Activated CD8-positive, alpha-beta memory T cell treated with anti-CD3 and anti-CD28 coated beads, Interleukin-2, amount 50 U/mL, for 48 hours (primary cell): ENCODE results near the gene HSH2D.

Experiments used
- DNase-seq: peaks from one replicate; pipeline ENCODE4 v3.0.0-alpha.2; 2020

The HSH2D gene

GRCh38 chr19:16197622-16198369 is 54.3 kb downstream of the HSH2D start, which contains the start of gene AP1M1:
Gene AP1M1 (plus strand): TSS chr19:16197911. CDS start chr19:16198027, 116 bp downstream.
- peak; percentile 99 for DNase-seq

- DNase-seq: no peak
Measured at GRCh38 chr19:16198370-16198651, 54.8 kb downstream of the HSH2D start.

DNA sequence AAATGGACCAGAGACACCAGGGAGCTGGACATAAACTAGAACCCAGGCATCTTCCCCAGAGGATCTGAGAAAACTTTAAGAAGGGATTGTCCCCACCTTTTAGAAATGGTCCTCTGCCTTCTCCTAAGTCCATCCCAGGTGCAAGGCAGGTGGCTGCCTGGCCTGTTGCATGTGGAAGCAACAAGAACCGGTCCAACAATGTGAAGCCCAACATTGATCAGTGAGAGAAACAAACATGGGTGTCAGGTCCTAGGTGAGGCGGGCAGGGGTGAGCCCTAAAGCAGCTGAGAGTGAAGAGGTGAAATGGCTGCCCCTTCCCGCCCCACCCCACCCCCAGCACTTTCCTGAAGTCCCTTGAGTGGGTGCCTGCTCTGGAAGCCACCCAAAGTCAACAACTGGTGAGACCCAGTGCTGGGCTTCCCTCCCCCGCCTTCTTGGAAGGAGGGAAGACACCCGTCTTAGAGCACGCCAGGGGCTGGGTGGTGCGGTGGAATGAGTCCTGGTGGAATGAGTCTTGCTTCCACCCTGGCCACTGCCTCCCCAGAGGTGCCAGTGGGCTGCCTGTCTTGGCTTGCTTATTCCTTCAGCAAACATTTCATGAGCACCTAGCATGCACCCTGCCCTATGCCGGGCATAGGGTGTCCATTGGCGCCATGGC is 55.9 kb downstream of the HSH2D start:
- peak; percentile 46 for DNase-seq

- no peak for DNase-seq
Measured at GRCh38 chr19:16200038-16201010, 56.8 kb downstream of the HSH2D start.

- no peak for DNase-seq
Measured at GRCh38 chr19:16201011-16201391, 57.5 kb downstream of the HSH2D start.

DNA sequence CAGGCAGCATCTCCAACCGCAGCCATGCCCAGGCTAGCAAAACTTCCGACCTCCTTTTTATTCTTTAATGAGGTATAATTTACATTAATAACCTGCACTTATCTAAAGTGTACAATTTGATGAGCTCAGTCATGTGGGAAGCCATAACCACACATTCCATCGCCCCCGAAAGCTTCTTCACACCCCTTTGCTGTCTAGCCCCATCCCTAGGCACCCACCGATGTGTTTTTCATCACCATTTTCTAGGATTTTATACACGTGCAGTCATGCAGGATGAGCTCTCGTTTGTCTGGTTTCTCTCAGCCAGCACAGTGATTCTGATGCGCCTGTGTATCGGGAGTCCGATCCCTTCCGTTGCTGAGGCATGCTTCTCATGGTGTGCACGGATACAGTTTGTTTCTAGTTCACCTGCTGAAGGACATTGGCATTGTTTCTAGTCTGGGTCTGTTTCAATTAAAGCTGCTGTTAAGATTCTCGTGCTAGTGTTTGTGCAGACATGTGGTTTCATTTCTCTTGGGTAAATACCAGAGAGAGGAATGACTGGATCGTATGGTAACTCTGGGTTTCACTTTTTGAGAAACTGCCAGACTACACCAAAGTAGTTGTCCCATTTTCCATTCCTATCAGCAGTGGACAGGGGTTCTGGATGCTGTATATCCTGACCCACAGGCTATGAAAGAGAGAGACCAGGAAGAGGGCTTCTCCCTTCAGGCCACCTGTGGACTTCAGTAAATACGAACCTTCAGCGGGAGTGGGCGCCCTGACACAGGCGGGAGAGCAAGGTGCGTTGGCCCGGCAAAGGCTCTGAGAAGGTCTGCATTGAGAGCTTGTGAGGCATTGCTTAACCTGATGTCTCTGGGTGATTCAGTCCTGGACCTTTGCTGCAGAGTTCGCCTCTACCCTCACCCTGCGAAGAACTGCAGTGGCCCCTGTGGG is 59.1 kb downstream of the HSH2D start:
- no peak for DNase-seq

DNA sequence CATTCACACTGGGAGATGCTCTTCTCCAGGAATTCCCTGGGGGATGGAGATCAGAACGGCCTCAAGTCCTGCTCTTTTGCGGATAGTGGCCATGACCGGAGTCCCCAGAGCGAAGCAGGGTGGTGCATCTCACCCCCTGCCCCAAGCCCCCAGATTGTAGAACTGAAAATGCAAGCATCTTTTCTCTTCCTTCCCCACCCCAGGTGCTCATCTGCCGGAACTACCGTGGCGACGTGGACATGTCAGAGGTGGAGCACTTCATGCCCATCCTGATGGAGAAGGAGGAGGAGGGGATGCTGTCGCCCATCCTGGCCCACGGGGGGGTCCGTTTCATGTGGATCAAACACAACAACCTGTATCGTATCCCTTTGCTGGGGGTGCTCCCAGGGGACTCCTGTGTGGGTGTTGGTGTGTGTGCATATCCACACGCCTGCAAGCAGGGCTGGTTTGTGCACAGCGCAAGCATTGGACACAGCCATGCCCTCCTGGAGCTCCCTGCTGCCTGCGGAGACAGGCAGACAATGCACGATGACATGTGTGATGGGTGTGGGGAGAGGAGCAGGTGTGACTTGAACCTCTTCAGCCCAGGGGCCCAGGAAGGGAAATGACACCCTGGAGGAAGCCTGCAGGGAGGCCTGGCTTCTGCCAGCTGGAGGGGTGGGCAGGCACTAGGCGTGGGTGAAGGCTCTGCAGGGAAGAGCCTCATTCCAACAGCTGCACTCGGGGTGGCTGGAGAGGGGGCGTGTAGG is 59.9 kb downstream of the HSH2D start:
- no peak for DNase-seq

DNA sequence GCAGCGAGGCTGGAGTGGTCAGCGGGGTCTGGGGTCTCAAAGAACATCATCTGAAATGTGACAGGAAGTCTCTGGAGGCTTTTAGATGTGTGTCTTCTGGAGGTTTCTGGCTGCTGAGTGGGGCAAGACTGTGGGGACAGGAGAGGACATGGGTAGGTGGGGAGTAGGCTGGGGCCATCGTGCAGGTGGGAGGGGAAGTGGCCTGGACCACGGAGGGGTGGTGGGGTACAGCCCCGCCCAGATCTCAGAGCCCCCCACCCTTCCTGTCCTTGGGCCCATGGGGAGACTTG is 60.5 kb downstream of the HSH2D start:
- no peak for DNase-seq

GRCh38 chr19:16205205-16206045 is 61.9 kb downstream of the HSH2D start:
- no peak for DNase-seq

DNA sequence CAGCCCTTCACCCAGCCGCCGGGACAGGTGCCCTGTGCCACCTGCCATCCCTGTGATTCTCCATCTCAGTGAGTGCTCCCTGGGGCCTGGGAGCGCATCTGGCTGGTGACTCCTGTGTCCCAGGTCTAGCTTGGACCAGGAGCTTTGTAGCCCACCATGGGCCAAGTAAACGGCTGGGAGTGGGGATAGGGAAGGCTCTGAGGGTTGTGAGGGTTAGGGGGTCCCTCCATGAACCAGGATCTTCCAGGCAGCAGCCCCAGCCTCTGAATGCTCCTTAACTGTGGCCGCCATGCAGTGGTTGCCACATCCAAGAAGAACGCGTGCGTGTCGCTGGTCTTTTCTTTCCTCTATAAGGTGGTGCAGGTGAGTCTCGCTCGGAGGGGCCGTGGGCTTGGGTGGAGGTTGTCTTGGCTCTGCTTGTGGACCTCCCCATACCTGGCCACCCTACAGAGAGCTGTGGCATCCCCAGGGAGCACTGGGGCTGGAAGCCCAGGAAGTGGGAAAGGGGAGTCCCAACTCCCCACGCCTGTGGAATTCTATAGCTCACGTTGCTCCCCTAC is 62.6 kb downstream of the HSH2D start:
- DNase-seq: no peak

DNA sequence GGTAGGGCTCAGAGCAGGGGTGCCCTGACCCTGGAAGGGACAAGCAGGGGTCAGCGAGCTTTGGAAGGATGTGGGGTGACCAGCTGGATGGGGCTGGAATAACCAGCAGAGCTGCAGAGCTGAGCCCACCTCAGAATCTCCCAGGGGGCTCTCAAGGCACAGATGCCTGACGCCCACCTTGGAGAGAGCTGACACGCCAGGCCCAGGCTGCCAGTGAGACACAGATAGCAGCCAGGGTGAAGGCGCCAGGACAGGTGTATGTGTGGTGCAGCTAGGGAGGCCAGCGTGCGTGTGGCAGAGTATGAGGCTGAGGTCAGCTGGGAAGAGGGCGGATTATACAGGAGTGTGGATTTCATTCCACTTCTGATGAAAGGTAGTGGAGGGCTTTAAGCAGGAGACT is 63.2 kb downstream of the HSH2D start:
- no peak for DNase-seq

GRCh38 chr19:16207063-16207462 is 63.6 kb downstream of the HSH2D start:
- DNase-seq: no peak

- no peak for DNase-seq
Measured at GRCh38 chr19:16207490-16208025, 64.1 kb downstream of the HSH2D start.
